Measurements from ENCODE around the gene OAS1. TPM values are rescaled to one million over a fixed set of nuclear protein-coding genes. Genes with fewer than 3 reads are reported as not detected.

The OAS1 gene
- total RNA-seq, 2 experiments from 2014 or later = 46.0 to 49.1 TPM

GRCh38 chr12:112927925-112928324, 21.2 kb downstream of the OAS1 start:
- CTCF ChIA-PET = no interaction called here
- intact Hi-C loops (cut with micrococcal nuclease) = no loop called here
- H3K4me3 Mint-ChIP-seq = no peak overlapping the region
- DNase-seq = no peak
- no peaks in the 10 kb centered on the region for H3K36me3 Mint-ChIP-seq
- H3K27ac Mint-ChIP-seq = no peak overlapping the region
- POLR2A ChIA-PET = no interaction called here
- H3K27me3 Mint-ChIP-seq = no peaks in the 10 kb centered on the region
- no peaks in the 10 kb centered on the region for H3K4me1 Mint-ChIP-seq (ENCODE audit: low read depth)
- no peaks in the 10 kb centered on the region for H3K9me3 Mint-ChIP-seq

DNA sequence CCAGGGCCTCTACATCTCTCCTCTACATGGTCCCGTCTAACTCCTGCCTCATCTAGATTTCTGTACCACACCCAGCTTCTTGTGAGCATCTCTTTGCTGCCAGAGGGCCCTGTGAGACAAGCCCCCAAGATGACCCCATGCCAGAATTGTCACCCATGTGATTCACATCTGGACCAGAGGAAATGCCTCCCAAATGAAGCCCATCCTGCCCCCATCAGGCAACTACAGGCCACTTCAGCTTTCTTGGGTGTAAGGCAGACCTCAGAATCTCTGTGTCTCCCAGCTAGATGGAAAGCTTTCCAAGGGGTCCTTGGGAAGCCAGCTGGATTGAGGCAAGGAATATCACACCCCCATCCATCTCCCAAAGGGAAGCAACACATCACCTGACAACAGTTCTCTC, 22.2 kb downstream of the OAS1 start:
- no peaks in the 10 kb centered on the region for H3K9me3 Mint-ChIP-seq
- H3K36me3 Mint-ChIP-seq = no peaks in the 10 kb centered on the region
- H3K4me1 Mint-ChIP-seq (ENCODE audit: low read depth) = no peaks in the 10 kb centered on the region
- H3K4me3 Mint-ChIP-seq = no peak overlapping the region
- no peak overlapping the region for H3K27ac Mint-ChIP-seq
- no peaks in the 10 kb centered on the region for H3K27me3 Mint-ChIP-seq
- intact Hi-C loops (cut with micrococcal nuclease) = no loop called here
- DNase-seq = no peak
- POLR2A ChIA-PET = no interaction called here
- CTCF ChIA-PET = no interaction called here

- no peak overlapping the region for H3K4me3 Mint-ChIP-seq
- no peak for DNase-seq
- no peaks in the 10 kb centered on the region for H3K27me3 Mint-ChIP-seq
- ChIA-PET POLR2A (no interaction called here), CTCF (no interaction called here)
- H3K9me3 Mint-ChIP-seq = no peaks in the 10 kb centered on the region
- H3K27ac Mint-ChIP-seq = no peak overlapping the region
- peaks cover 3% of the 10 kb centered on the region for H3K4me1 Mint-ChIP-seq (ENCODE audit: low read depth)
- intact Hi-C loops (cut with micrococcal nuclease) = no loop called here
- H3K36me3 Mint-ChIP-seq = no peaks in the 10 kb centered on the region
These were observed 23.0 kb downstream of the OAS1 start for GRCh38 chr12:112929715-112930114.

DNA sequence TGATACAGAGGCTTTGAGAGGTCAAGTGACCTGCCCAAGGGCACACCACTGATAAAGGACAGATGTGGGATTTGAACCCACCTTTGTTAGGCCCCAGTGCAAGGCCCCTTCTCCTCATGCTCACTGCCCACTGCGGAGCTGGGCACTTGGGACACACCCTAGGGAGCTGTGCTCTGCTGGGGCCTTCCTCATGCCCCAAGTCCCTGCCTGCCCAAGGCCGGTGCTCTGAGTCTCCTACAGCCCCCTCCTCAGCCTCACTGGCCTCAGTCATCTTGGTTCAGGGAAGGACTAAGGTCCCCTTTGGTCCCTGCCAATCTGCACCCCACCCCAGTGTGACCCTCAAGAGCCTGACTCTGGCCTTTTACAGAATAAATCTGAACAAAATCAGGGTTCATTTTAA, 23.6 kb downstream of the OAS1 start:
- Mint-ChIP-seq H3K4me3 (no peak overlapping the region), H3K27me3 (no peaks in the 10 kb centered on the region), H3K9me3 (peaks cover 1% of the 10 kb centered on the region), H3K4me1 (ENCODE audit: low read depth) (peaks cover 6% of the 10 kb centered on the region), H3K36me3 (no peaks in the 10 kb centered on the region), H3K27ac (no peak overlapping the region)
- DNase-seq = no peak
- intact Hi-C loops (cut with micrococcal nuclease) = no loop called here
- CTCF ChIA-PET = interaction anchor here (1.6 to 2.1 kb wide), 2 partner anchors 30 to 63 kb away, joined by 5 to 8 read pairs; no protein-coding TSS in a partner anchor
- POLR2A ChIA-PET = no interaction called here

DNA sequence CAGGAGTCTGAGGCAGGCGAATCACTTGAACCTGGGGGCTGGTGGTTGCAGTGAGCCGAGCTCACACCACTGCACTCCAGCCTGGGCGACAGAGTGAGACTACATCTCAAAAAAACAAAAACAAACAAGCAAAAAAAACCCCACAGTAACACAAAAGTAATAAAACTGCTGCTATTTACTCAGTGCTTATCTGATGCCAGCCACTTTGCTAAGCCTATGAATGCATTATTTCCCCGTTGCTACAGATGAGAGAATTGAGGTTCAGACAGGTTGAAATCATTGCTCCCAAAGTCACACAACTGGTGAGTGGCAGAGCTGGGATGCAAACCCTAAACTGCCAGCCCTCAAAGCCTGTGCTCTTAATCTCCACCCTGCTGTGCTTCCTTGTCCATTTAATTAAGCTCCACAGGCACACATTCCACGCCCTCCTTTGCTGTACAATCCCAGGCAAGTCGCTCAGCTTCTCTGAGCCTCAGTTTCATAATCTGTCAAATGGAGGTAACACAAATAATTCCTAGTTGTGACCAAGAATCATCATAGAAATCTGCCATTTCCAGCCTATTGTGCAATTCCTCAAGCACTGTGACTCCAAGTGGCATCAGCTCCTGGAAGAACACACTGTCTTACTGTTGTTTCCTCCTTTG, 25.8 kb downstream of the OAS1 start:
- no peak overlapping the region for H3K27ac Mint-ChIP-seq
- no peak overlapping the region for H3K4me3 Mint-ChIP-seq
- intact Hi-C loops (cut with micrococcal nuclease) = no loop called here
- H3K4me1 Mint-ChIP-seq (ENCODE audit: low read depth) = peaks cover 12% of the 10 kb centered on the region
- H3K9me3 Mint-ChIP-seq = peaks cover 2% of the 10 kb centered on the region
- ChIA-PET CTCF (interaction anchor here (0.9 kb wide), 1 partner anchor 220 kb away, joined by 3 read pairs; no protein-coding TSS in a partner anchor), POLR2A (interaction anchor here (0.9 kb wide), 1 partner anchor 45 kb away, joined by 3 read pairs; the partner anchor contains the start of gene OAS2)
- H3K36me3 Mint-ChIP-seq = no peaks in the 10 kb centered on the region
- no peaks in the 10 kb centered on the region for H3K27me3 Mint-ChIP-seq
- DNase-seq = no peak

GRCh38 chr12:112933129-112933505, 26.4 kb downstream of the OAS1 start:
- no peaks in the 10 kb centered on the region for H3K27me3 Mint-ChIP-seq
- peaks cover 16% of the 10 kb centered on the region for H3K4me1 Mint-ChIP-seq (ENCODE audit: low read depth)
- no peaks in the 10 kb centered on the region for H3K36me3 Mint-ChIP-seq
- ChIA-PET CTCF (interaction anchor here (0.9 kb wide), 1 partner anchor 220 kb away, joined by 3 read pairs; no protein-coding TSS in a partner anchor), POLR2A (interaction anchor here (0.9 kb wide), 1 partner anchor 45 kb away, joined by 3 read pairs; the partner anchor contains the start of gene OAS2)
- intact Hi-C loops (cut with micrococcal nuclease) = no loop called here
- DNase-seq = no peak
- peaks cover 2% of the 10 kb centered on the region for H3K9me3 Mint-ChIP-seq
- H3K4me3 Mint-ChIP-seq = no peak overlapping the region
- no peak overlapping the region for H3K27ac Mint-ChIP-seq

- no peak for DNase-seq
- Mint-ChIP-seq H3K9me3 (peaks cover 2% of the 10 kb centered on the region), H3K36me3 (no peaks in the 10 kb centered on the region), H3K4me3 (no peak overlapping the region), H3K4me1 (ENCODE audit: low read depth) (peaks cover 35% of the 10 kb centered on the region), H3K27me3 (no peaks in the 10 kb centered on the region), H3K27ac (no peak overlapping the region)
- intact Hi-C loops (cut with micrococcal nuclease) = loop anchor here (2.0 kb wide), 1 partner anchor 29 kb away; the partner anchor contains the start of gene OAS1
- ChIA-PET POLR2A (no interaction called here), CTCF (interaction anchor here (1.1 kb wide), 1 partner anchor 36 kb away, joined by 4 read pairs; no protein-coding TSS in a partner anchor)
These were observed 29.5 kb downstream of the OAS1 start for GRCh38 chr12:112936264-112936663.

DNA sequence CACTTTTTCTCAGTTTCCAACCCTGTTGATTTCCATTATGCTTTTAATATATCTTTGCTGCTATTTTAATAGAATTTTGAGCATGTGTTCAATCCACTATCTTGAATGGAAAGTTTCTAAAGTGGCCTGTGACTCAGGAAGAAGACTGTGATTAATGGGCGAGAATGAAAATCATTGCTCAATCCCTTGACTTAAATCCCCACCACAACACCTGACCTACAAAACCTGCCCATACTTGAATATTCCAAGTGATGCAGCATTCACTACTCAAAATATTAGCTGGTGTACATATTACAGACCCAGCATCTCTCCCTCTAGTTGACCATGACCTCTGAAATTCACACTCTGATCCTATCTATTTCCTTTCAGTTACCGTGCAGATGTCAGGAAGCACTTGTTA, 30.2 kb downstream of the OAS1 start:
- peaks cover 2% of the 10 kb centered on the region for H3K9me3 Mint-ChIP-seq
- H3K36me3 Mint-ChIP-seq = no peaks in the 10 kb centered on the region
- H3K4me3 Mint-ChIP-seq = no peak overlapping the region
- ChIA-PET CTCF (interaction anchor here (1.1 kb wide), 1 partner anchor 37 kb away, joined by 4 read pairs; no protein-coding TSS in a partner anchor), POLR2A (interaction anchor here (1.1 to 1.6 kb wide), 2 partner anchors 17 to 41 kb away, joined by 3 to 9 read pairs; partner anchors contain the start of gene OAS2)
- H3K27ac Mint-ChIP-seq = peak overlapping the region; percentile 2
- intact Hi-C loops (cut with micrococcal nuclease) = loop anchor here (2.0 kb wide), 1 partner anchor 30 kb away; the partner anchor contains the start of gene OAS1
- H3K4me1 Mint-ChIP-seq (ENCODE audit: low read depth) = peaks cover 35% of the 10 kb centered on the region
- DNase-seq = no peak
- no peaks in the 10 kb centered on the region for H3K27me3 Mint-ChIP-seq

- Mint-ChIP-seq H3K4me1 (ENCODE audit: low read depth) (peaks cover 35% of the 10 kb centered on the region), H3K27ac (peak within 1 kb of the TSS; percentile 75), H3K27me3 (no peaks in the 10 kb centered on the region), H3K36me3 (no peaks in the 10 kb centered on the region), H3K4me3 (peak within 1 kb of the TSS; percentile 87), H3K9me3 (peaks cover 2% of the 10 kb centered on the region)
- ChIA-PET POLR2A (interaction anchor here (0.9 to 1.6 kb wide), 3 partner anchors 18 to 40 kb away, joined by 3 to 9 read pairs (median 5); partner anchors contain the start of genes OAS1 and OAS2), CTCF (interaction anchor here (0.9 to 1.1 kb wide), 2 partner anchors 31 to 37 kb away, joined by 4 to 10 read pairs; partner anchors contain the start of gene OAS1)
- peak; percentile 77 for DNase-seq
- intact Hi-C loops (cut with micrococcal nuclease) = loop anchor here (1.0 to 2.0 kb wide), 2 partner anchors 31 to 40 kb away; partner anchors contain the start of genes OAS1 and OAS2
These were observed 31.3 kb downstream of the OAS1 start, which contains the start of gene OAS3 for GRCh38 chr12:112937741-112938719. Gene OAS3 (plus strand): TSS chr12:112938474. CDS start chr12:112938531, 57 bp downstream.

- H3K4me3 Mint-ChIP-seq = peak overlapping the region; percentile 87
These were observed 32.0 kb downstream of the OAS1 start for GRCh38 chr12:112938751-112939150.

DNA sequence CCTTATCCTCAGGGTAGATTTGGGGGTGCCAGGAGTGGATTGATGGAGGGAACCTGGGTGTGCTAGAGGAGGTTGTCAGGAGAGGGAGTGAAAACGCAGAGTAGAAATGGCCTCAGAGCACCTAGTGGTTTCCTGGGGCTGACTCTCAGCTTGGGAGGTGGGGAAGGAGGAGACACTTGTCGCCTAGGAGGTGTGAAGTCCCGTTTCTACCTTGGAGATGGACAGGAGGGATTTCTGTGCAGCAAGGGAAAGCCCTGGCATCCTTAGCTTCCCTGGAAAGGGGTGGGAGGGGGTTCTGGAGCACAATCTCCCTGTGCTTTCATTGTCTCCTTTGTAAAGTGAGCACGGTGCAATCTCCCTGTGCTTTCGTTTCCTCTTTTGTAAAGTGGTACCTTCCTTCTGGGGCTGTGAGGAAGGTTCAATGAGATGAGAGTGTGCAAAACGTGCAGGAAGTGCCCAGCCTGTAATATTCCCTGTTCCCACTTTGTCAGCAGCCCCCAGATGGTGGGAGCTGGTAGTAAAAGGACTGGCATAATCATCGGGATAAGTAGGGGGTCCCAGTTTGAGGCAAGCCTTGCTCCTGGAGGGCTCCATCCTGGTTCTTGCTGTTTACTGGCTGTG, 33.1 kb downstream of the OAS1 start:
- intact Hi-C loops (cut with micrococcal nuclease) = no loop called here
- peak; percentile 30 for DNase-seq
- Mint-ChIP-seq H3K27me3 (no peaks in the 10 kb centered on the region), H3K27ac (peak overlapping the region; percentile 44), H3K36me3 (no peaks in the 10 kb centered on the region), H3K4me3 (peak overlapping the region; percentile 69), H3K4me1 (ENCODE audit: low read depth) (peaks cover 30% of the 10 kb centered on the region), H3K9me3 (peaks cover 2% of the 10 kb centered on the region)
- POLR2A ChIA-PET = interaction anchor here (0.5 to 1.0 kb wide), 2 partner anchors 38 to 245 kb away, joined by 3 read pairs; partner anchors contain the start of genes DDX54 and OAS2
- CTCF ChIA-PET = interaction anchor here (0.6 to 1.2 kb wide), 2 partner anchors 31 to 38 kb away, joined by 4 to 5 read pairs; partner anchors contain the start of gene OAS2

More at GRCh38 chr12:112938751-112939150, 32.0 kb downstream of the OAS1 start:
- no peaks in the 10 kb centered on the region for H3K36me3 Mint-ChIP-seq
- intact Hi-C loops (cut with micrococcal nuclease) = loop anchor here (1.0 kb wide), 1 partner anchor 40 kb away; the partner anchor contains the start of gene OAS2
- peak overlapping the region; percentile 55 for H3K27ac Mint-ChIP-seq
- no peak for DNase-seq
- POLR2A ChIA-PET = no interaction called here
- H3K4me1 Mint-ChIP-seq (ENCODE audit: low read depth) = peaks cover 35% of the 10 kb centered on the region
- peaks cover 2% of the 10 kb centered on the region for H3K9me3 Mint-ChIP-seq
- no peaks in the 10 kb centered on the region for H3K27me3 Mint-ChIP-seq
- CTCF ChIA-PET = no interaction called here
